Naive thymus-derived CD4-positive, alpha-beta T cell (primary cell): ENCODE results near the gene VPS26C. TPM values are rescaled to one million over a fixed set of nuclear protein-coding genes. Genes with fewer than 3 reads are reported as not detected.

ENCODE experiments used
- ATAC-seq: fragments of 150-1000 bp; cut with Tn5 transposase; 2 replicates; pipeline ENCODE4 v1.10.0; 2021; ENCODE audit warnings: mild to moderate bottlenecking, moderate library complexity
- CTCF ChIA-PET: fragments of 350-600 bp; sonication (Branson Sonifier 250); formaldehyde crosslinking; loops from one replicate; lab custom pipeline; 2021; ENCODE audit warnings: antibody characterized with exemption; lab: Charles Lee
- POLR2A ChIA-PET: fragments of 350-600 bp; sonication (Branson Sonifier 250); formaldehyde crosslinking; loops from one replicate; lab custom pipeline; 2021; ENCODE audit warnings: antibody characterized with exemption, inconsistent platforms; lab: Charles Lee
- DNase-seq, 9 donors: peaks; one replicate each; pipeline versions ENCODE4 v3.0.0 to v3.0.0-alpha.2; 2020 to 2022; ENCODE audit warnings: mixed read lengths in 1 of 9
- H3K27ac ChIP-seq: one replicate; pipeline ENCODE4 v1.7.0; 2013; ENCODE audit warnings: mild to moderate bottlenecking, low read depth, low read length, moderate library complexity
- H3K27me3 ChIP-seq, 2 donors: one replicate each; pipeline ENCODE4 v1.7.0; 2013; ENCODE audit warnings: low read length in 2 of 2, mild to moderate bottlenecking in 2 of 2, moderate library complexity in 2 of 2; ENCODE audit not compliant: control insufficient read depth in 2 of 2, insufficient read depth in 2 of 2
- H3K36me3 ChIP-seq, 3 experiments: 1 replicate in 2 of 3; 2 replicates in 1 of 3; pipeline ENCODE4 v1.7.0; 2013; ENCODE audit warnings: low read length in 3 of 3, mild to moderate bottlenecking in 3 of 3, moderate library complexity in 1 of 3; ENCODE audit not compliant: insufficient read depth in 3 of 3, control insufficient read depth in 2 of 3
- H3K4me1 ChIP-seq, 2 donors: one replicate each; pipeline ENCODE4 v1.7.0; 2013; ENCODE audit warnings: low read length in 2 of 2, mild to moderate bottlenecking in 2 of 2, moderate library complexity in 1 of 2; ENCODE audit not compliant: control insufficient read depth in 2 of 2, insufficient read depth in 2 of 2
- H3K4me3 ChIP-seq: 2 replicates; pipeline ENCODE4 v1.7.0; 2013; ENCODE audit warnings: mild to moderate bottlenecking, low read length
- H3K9me3 ChIP-seq, 3 experiments: 1 replicate in 2 of 3; 2 replicates in 1 of 3; pipeline ENCODE4 v1.7.0; 2013; ENCODE audit warnings: low read length in 3 of 3; ENCODE audit not compliant: control insufficient read depth in 2 of 3
- H3K27ac Mint-ChIP-seq, 9 donors: one replicate each; pipeline ENCODE4 v1.8.0; 2020 to 2022; ENCODE audit warnings: mixed read lengths in 9 of 9, mild to moderate bottlenecking in 8 of 9, moderate library complexity in 5 of 9, inconsistent platforms in 2 of 9
- H3K27me3 Mint-ChIP-seq, 5 donors: one replicate each; pipeline ENCODE4 v1.8.0; 2021 to 2022; ENCODE audit warnings: mixed read lengths in 5 of 5, mild to moderate bottlenecking in 1 of 5
- H3K36me3 Mint-ChIP-seq, 5 donors: one replicate each; pipeline ENCODE4 v1.8.0; 2020 to 2022; ENCODE audit warnings: mixed read lengths in 5 of 5, mild to moderate bottlenecking in 3 of 5, inconsistent platforms in 1 of 5
- H3K4me1 Mint-ChIP-seq, 7 donors: one replicate each; pipeline ENCODE4 v1.8.0; 2020 to 2022; ENCODE audit warnings: mixed read lengths in 7 of 7, mild to moderate bottlenecking in 3 of 7, inconsistent platforms in 1 of 7
- H3K4me3 Mint-ChIP-seq, 10 donors: one replicate each; pipeline ENCODE4 v1.8.0; 2020 to 2022; ENCODE audit warnings: mild to moderate bottlenecking in 10 of 10, mixed read lengths in 10 of 10, moderate library complexity in 6 of 10, inconsistent platforms in 2 of 10
- H3K9me3 Mint-ChIP-seq, 11 donors: one replicate each; pipeline ENCODE4 v1.8.0; 2020 to 2022; ENCODE audit warnings: mixed read lengths in 11 of 11, mild to moderate bottlenecking in 4 of 11, inconsistent platforms in 1 of 11, moderate library complexity in 1 of 11
- intact Hi-C, 2 donors: fragments of 100-400 bp; cut with micrococcal nuclease; formaldehyde crosslinking; loops; one replicate each; pipeline ENCODE4 v1.15.1; 2023
- polyA plus RNA-seq, 2 donors: library from polyadenylated mRNA; unstranded; fragments of 300-500 nt; fragmentation: Illumina TruSeq; gene quantifications; one replicate each; pipeline ENCODE4 v1.2.3, GENCODE V29; 2021
- total RNA-seq, 6 experiments: library from RNA in 5 of 6; stranded (reverse) in 5 of 6; gene quantifications; 1 replicate in 5 of 6; 2 replicates in 1 of 6; pipeline ENCODE4 v1.2.3 and lab custom pipeline; 2021 to 2026

The VPS26C gene
- total and polyA plus RNA-seq, 7 experiments from 2014 or later: 46.8 to 83.5 (median 77.7) TPM

- intact Hi-C loops: loop anchor here in 1 of 2 donors (1.0 kb wide), 1 partner anchor 13 kb away; no protein-coding TSS in a partner anchor
- Histone ChIP-seq H3K27me3 (no peaks in the 10 kb centered on the region), H3K4me1 (no peaks in the 10 kb centered on the region), H3K9me3 (no peaks in the 10 kb centered on the region), H3K36me3 (peaks cover 0 to 9% (median 0%) of the 10 kb centered on the region in 3 experiments), H3K4me3 (no peak overlapping the region), H3K27ac (no peak overlapping the region)
- Mint-ChIP-seq H3K27me3 (peaks cover 0 to 7% (median 3%) of the 10 kb centered on the region in 5 donors), H3K4me1 (peaks cover 10 to 19% (median 15%) of the 10 kb centered on the region in 7 donors), H3K36me3 (peaks cover 3 to 20% (median 16%) of the 10 kb centered on the region in 5 donors), H3K9me3 (peaks cover 0 to 8% (median 0%) of the 10 kb centered on the region in 11 donors), H3K27ac (peak overlapping the region in 4 of 9 donors; percentile 0 to 78 (median 44)), H3K4me3 (peak overlapping the region in 4 of 10 donors; percentile 3 to 77 (median 38))
- ChIA-PET POLR2A (interaction anchor here (0.5 kb wide), 1 partner anchor 44 kb away, joined by 3 read pairs; no protein-coding TSS in a partner anchor), CTCF (no interaction called here)
- DNase-seq (no peak), ATAC-seq (peak; percentile 48)
Measured at GRCh38 chr21:37207441-37208009, 59.6 kb downstream of the VPS26C start.

DNA sequence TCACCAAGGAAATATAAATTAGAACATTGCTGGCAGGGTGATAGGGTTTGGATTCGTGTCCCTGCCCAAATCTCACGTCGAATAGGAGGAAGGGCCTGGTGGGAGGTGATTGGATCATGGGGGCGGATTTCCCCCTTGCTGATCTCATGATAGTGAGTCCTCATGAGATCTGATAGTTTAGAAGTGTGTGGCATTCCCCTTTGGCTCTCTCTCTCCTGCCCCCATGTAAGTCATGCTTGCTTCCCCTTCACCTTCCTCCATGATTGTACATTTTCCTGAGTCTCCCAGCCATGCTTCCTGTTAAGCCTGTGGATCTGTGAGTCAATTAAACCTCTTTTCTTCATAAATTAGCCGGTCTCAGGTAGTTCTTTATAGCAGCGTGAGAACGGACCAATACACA lies 60.6 kb downstream of the VPS26C start:
- peaks cover 0 to 5% (median 0%) of the 10 kb centered on the region in 11 donors for H3K9me3 Mint-ChIP-seq
- peaks cover 0 to 3% (median 0%) of the 10 kb centered on the region in 5 donors for H3K27me3 Mint-ChIP-seq
- DNase-seq (no peak), ATAC-seq (no peak)
- ChIA-PET POLR2A (no interaction called here), CTCF (no interaction called here)
- H3K27ac Mint-ChIP-seq: peak overlapping the region in 2 of 9 donors; percentile 38 to 78
- H3K36me3 Mint-ChIP-seq: peaks cover 9 to 30% (median 22%) of the 10 kb centered on the region in 5 donors
- H3K4me3 Mint-ChIP-seq: no peak overlapping the region
- no peaks in the 10 kb centered on the region for H3K4me1 ChIP-seq
- H3K27me3 ChIP-seq: no peaks in the 10 kb centered on the region
- H3K4me3 ChIP-seq: no peak overlapping the region
- H3K27ac ChIP-seq: no peak overlapping the region
- peaks cover 10 to 19% (median 15%) of the 10 kb centered on the region in 7 donors for H3K4me1 Mint-ChIP-seq
- peaks cover 0 to 16% (median 0%) of the 10 kb centered on the region in 3 experiments for H3K36me3 ChIP-seq
- no peaks in the 10 kb centered on the region for H3K9me3 ChIP-seq
- intact Hi-C loops: no loop called here

- ATAC-seq: no peak
- CTCF ChIA-PET: no interaction called here
- Histone ChIP-seq H3K4me3 (no peak overlapping the region), H3K9me3 (no peaks in the 10 kb centered on the region), H3K27ac (no peak overlapping the region), H3K36me3 (peaks cover 0 to 33% (median under 1%) of the 10 kb centered on the region in 3 experiments), H3K4me1 (no peaks in the 10 kb centered on the region), H3K27me3 (no peaks in the 10 kb centered on the region)
- intact Hi-C loops: no loop called here
- H3K9me3 Mint-ChIP-seq: peaks cover 0 to 1% (median 0%) of the 10 kb centered on the region in 11 donors
- H3K36me3 Mint-ChIP-seq: peaks cover 10 to 40% (median 25%) of the 10 kb centered on the region in 5 donors
- POLR2A ChIA-PET: interaction anchor here (0.6 kb wide), 1 partner anchor 29 kb away, joined by 3 read pairs; no protein-coding TSS in a partner anchor
- peaks cover 10 to 19% (median 15%) of the 10 kb centered on the region in 7 donors for H3K4me1 Mint-ChIP-seq
- peak overlapping the region in 1 of 9 donors; percentile 0 for H3K27ac Mint-ChIP-seq
- no peak for DNase-seq
- peaks cover 0 to 3% (median 0%) of the 10 kb centered on the region in 5 donors for H3K27me3 Mint-ChIP-seq
- no peak overlapping the region for H3K4me3 Mint-ChIP-seq
Measured at GRCh38 chr21:37204580-37204979, 62.6 kb downstream of the VPS26C start.

GRCh38 chr21:37202221-37203110 lies 64.7 kb downstream of the VPS26C start:
- H3K27me3 ChIP-seq: no peaks in the 10 kb centered on the region
- H3K27ac Mint-ChIP-seq: no peak overlapping the region
- no peaks in the 10 kb centered on the region for H3K27me3 Mint-ChIP-seq
- ATAC-seq (no peak), DNase-seq (no peak)
- ChIA-PET CTCF (no interaction called here), POLR2A (no interaction called here)
- H3K9me3 Mint-ChIP-seq: no peaks in the 10 kb centered on the region
- peaks cover 13 to 59% (median 32%) of the 10 kb centered on the region in 5 donors for H3K36me3 Mint-ChIP-seq
- H3K9me3 ChIP-seq: no peaks in the 10 kb centered on the region
- no peak overlapping the region for H3K27ac ChIP-seq
- intact Hi-C loops: no loop called here
- no peak overlapping the region for H3K4me3 Mint-ChIP-seq
- no peak overlapping the region for H3K4me3 ChIP-seq
- peaks cover 0 to 10% (median 5%) of the 10 kb centered on the region in 7 donors for H3K4me1 Mint-ChIP-seq
- H3K4me1 ChIP-seq: no peaks in the 10 kb centered on the region
- peaks cover 5 to 52% (median 13%) of the 10 kb centered on the region in 3 experiments for H3K36me3 ChIP-seq

DNA sequence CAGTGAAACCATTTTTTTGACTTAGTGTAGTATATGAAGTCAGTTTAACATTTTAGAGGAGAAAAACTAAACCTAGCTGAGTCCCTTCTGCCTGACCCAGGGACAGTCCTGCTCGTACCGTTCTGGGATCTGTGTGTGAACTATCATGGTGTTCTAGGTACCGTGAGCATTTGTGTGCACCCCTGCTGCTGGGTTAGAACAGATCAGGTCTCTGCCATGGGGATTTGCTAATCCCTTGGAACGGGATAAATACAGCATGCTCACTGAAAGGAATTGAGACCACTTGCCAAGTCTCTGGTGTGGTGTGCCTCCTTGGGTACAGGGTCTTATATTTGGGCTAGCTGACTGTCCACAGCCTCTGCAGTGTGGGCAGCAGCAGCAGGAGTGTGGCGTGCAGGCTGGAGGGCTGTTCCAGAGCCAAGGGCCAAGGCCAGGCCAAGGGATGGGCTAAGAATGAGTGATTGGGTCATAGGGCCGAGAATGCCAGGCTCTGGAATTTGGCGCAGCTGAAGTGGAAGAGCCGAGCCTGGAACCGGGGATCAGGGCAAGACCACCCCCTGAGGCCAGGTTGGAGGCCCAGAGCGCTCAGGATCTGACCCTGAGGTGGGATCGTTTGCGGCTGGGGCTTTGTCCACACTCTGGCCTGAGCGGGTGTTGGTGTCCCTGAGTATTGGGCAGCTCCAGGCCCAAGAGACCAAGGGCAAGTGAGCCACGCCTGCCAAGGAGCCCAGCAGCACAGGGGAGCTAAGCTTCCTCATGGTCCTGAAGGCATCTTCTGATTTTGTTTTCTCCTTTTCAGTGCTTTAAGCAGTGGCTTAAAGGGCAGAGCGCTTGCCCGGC lies 66.3 kb downstream of the VPS26C start:
- POLR2A ChIA-PET: interaction anchor here (0.7 kb wide), 1 partner anchor 302 kb away, joined by 3 read pairs; no protein-coding TSS in a partner anchor
- Mint-ChIP-seq H3K27me3 (no peaks in the 10 kb centered on the region), H3K9me3 (no peaks in the 10 kb centered on the region), H3K27ac (no peak overlapping the region), H3K4me3 (no peak overlapping the region), H3K36me3 (peaks cover 13 to 66% (median 32%) of the 10 kb centered on the region in 5 donors), H3K4me1 (peaks cover 0 to 2% (median 0%) of the 10 kb centered on the region in 7 donors)
- intact Hi-C loops: no loop called here
- H3K27ac ChIP-seq: no peak overlapping the region
- no peak overlapping the region for H3K4me3 ChIP-seq
- H3K27me3 ChIP-seq: no peaks in the 10 kb centered on the region
- CTCF ChIA-PET: no interaction called here
- DNase-seq: no peak
- no peaks in the 10 kb centered on the region for H3K4me1 ChIP-seq
- ATAC-seq: no peak
- H3K9me3 ChIP-seq: no peaks in the 10 kb centered on the region
- H3K36me3 ChIP-seq: peaks cover 5 to 61% (median 13%) of the 10 kb centered on the region in 3 experiments
